DOHH2 (cell line): ENCODE measurements around the gene OPN5.

Experiments
- H3F3A ChIP-seq: fragments of 200-600 bp; sonication (generic), shearing (Covaris generic); 2 replicates; pipeline ENCODE4 v1.6.0; 2016; ENCODE audit warnings: antibody characterized with exemption, mild to moderate bottlenecking; ENCODE audit not compliant: control insufficient read depth, insufficient read depth
- H3K27ac ChIP-seq: fragments of 200-600 bp; sonication (generic); 2 replicates; pipeline ENCODE4 v1.5.1; 2014; ENCODE audit warnings: low read depth, mild to moderate bottlenecking, low read length, moderate library complexity
- H3K27me3 ChIP-seq: fragments of 200-600 bp; sonication (generic); 2 replicates; pipeline ENCODE4 v1.6.1; 2014; ENCODE audit warnings: mild to moderate bottlenecking, low read length, mixed read lengths; ENCODE audit not compliant: control insufficient read depth
- H3K36me3 ChIP-seq: fragments of 200-600 bp; sonication (generic); 2 replicates; pipeline ENCODE4 v1.6.1; 2014; ENCODE audit warnings: mild to moderate bottlenecking, low read length, moderate library complexity, mixed read lengths; ENCODE audit not compliant: control insufficient read depth
- H3K4me1 ChIP-seq: fragments of 200-600 bp; sonication (generic); 2 replicates; pipeline ENCODE4 v1.6.1; 2014; ENCODE audit warnings: mild to moderate bottlenecking, low read length, mixed read lengths; ENCODE audit not compliant: control insufficient read depth
- H3K4me2 ChIP-seq: fragments of 200-600 bp; sonication (generic); 2 replicates; pipeline ENCODE4 v1.6.0; 2014; ENCODE audit warnings: mild to moderate bottlenecking, low read length, moderate library complexity
- H3K4me3 ChIP-seq: fragments of 200-600 bp; sonication (generic); 2 replicates; pipeline ENCODE4 v1.5.1; 2014; ENCODE audit warnings: mild to moderate bottlenecking, low read length, mixed read lengths
- H3K79me2 ChIP-seq: fragments of 200-600 bp; sonication (generic); 2 replicates; pipeline ENCODE4 v1.6.1; 2014; ENCODE audit warnings: mild to moderate bottlenecking, low read length, mixed read lengths; ENCODE audit not compliant: control insufficient read depth
- H3K9me2 ChIP-seq: fragments of 200-600 bp; sonication (generic); replicated peaks from 2 replicates; pipeline ENCODE4 v1.6.1; 2014; ENCODE audit warnings: mild to moderate bottlenecking, low read length, mixed read lengths; ENCODE audit not compliant: control insufficient read depth
- H3K9me3 ChIP-seq: fragments of 200-600 bp; sonication (generic); 2 replicates; pipeline ENCODE4 v1.6.1; 2014; ENCODE audit warnings: antibody characterized with exemption, low read length, mixed read lengths; ENCODE audit not compliant: control insufficient read depth, insufficient read depth
- H4K20me1 ChIP-seq: fragments of 200-600 bp; sonication (generic); 2 replicates; pipeline ENCODE4 v1.6.0; 2014; ENCODE audit warnings: low read depth, mild to moderate bottlenecking, antibody characterized with exemption, low read length, moderate library complexity; ENCODE audit not compliant: control insufficient read depth, insufficient read depth
- CTCF ChIP-seq: fragments of 200-600 bp; sonication (generic); IDR thresholded peaks from one replicate; pipeline ENCODE4 v1.5.1; 2014; ENCODE audit warnings: antibody characterized with exemption, mild to moderate bottlenecking, low read depth, low read length; ENCODE audit not compliant: poor library complexity, severe bottlenecking
- EZH2phosphoT487 ChIP-seq: fragments of 200-600 bp; sonication (generic); IDR thresholded peaks from 2 replicates; pipeline ENCODE4 v1.6.1; 2017; ENCODE audit warnings: borderline replicate concordance, mild to moderate bottlenecking, antibody characterized with exemption, low read length, moderate library complexity, mixed read lengths

The OPN5 gene

DNA sequence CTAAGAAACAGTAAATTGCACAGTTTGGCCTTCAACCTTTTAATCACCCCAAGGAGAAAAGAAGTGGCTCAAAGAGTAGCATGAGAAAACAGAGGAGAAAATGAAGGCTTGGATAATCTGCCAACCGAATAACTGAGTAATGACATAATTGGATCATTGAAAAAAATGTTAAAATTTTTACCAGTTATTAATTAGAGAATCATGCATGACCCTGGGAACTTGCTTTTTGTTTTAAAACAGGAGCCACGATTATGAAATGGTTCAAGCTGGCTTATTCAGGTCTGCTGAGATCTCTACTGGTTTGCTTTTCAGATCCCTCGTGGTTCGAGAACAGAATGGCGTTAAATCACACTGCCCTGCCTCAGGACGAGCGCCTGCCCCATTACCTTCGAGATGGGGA is at the start of gene OPN5:
OPN5 (plus strand) TSS at position 301 of the 400 bp plus-strand sequence; CDS start at position 336, 35 bp downstream.
- H3K4me1 ChIP-seq: no peaks in the 10 kb centered on the region
- no peaks in the 10 kb centered on the region for H3K79me2 ChIP-seq
- H3K9me2 ChIP-seq: no peaks in the 10 kb centered on the region
- TF ChIP-seq CTCF (no peak), EZH2phosphoT487 (no peak)
- H3K36me3 ChIP-seq: no peaks in the 10 kb centered on the region
- no peak within 1 kb of the TSS for H3K4me2 ChIP-seq
- H4K20me1 ChIP-seq: no peaks in the 10 kb centered on the region
- no peaks in the 10 kb centered on the region for H3F3A ChIP-seq
- H3K9me3 ChIP-seq: no peaks in the 10 kb centered on the region
- H3K4me3 ChIP-seq: no peak within 1 kb of the TSS
- H3K27ac ChIP-seq: no peak within 1 kb of the TSS
- peaks cover 12% of the 10 kb centered on the region for H3K27me3 ChIP-seq

GRCh38 chr6:47733879-47734558 is 47.8 kb upstream of the OPN5 start:
- Histone ChIP-seq H3K36me3 (no peaks in the 10 kb centered on the region), H3F3A (no peaks in the 10 kb centered on the region), H3K4me3 (no peak overlapping the region), H3K4me2 (no peak overlapping the region), H3K79me2 (no peaks in the 10 kb centered on the region), H3K4me1 (0 out of 2 replicates have a peak, but pooled peaks cover 3% of the 10 kb centered on the region), H4K20me1 (no peaks in the 10 kb centered on the region), H3K9me3 (no peaks in the 10 kb centered on the region), H3K27me3 (peaks cover 3% of the 10 kb centered on the region), H3K27ac (no peak overlapping the region), H3K9me2 (no peaks in the 10 kb centered on the region)
- TF ChIP-seq EZH2phosphoT487 (no peak), CTCF (peak; percentile 52)

- no peaks in the 10 kb centered on the region for H3K9me2 ChIP-seq
- peaks cover 3% of the 10 kb centered on the region for H3K27me3 ChIP-seq
- H3K27ac ChIP-seq: no peak overlapping the region
- 0 out of 2 replicates have a peak, but pooled peaks cover 3% of the 10 kb centered on the region for H3K4me1 ChIP-seq
- TF ChIP-seq EZH2phosphoT487 (no peak), CTCF (no peak)
- H3K4me3 ChIP-seq: no peak overlapping the region
- no peaks in the 10 kb centered on the region for H3K9me3 ChIP-seq
- H4K20me1 ChIP-seq: no peaks in the 10 kb centered on the region
- no peaks in the 10 kb centered on the region for H3K79me2 ChIP-seq
- H3F3A ChIP-seq: no peaks in the 10 kb centered on the region
- no peaks in the 10 kb centered on the region for H3K36me3 ChIP-seq
- no peak overlapping the region for H3K4me2 ChIP-seq
Observed at GRCh38 chr6:47734831-47735481, 46.9 kb upstream of the OPN5 start.
